HG03342 (cell line): Measurements from ENCODE around the gene PRKAG2.
A peak's percentile ranks its signal among the peaks of the same experiment; 100 is the strongest.

Experiments
- ATAC-seq: cut with Tn5 transposase; IDR thresholded peaks from one replicate; pipeline ENCODE4 v1.9.1; 2021; ENCODE audit warnings: mild to moderate bottlenecking, moderate library complexity; ENCODE audit not compliant: unreplicated experiment

PRKAG2 gene

DNA sequence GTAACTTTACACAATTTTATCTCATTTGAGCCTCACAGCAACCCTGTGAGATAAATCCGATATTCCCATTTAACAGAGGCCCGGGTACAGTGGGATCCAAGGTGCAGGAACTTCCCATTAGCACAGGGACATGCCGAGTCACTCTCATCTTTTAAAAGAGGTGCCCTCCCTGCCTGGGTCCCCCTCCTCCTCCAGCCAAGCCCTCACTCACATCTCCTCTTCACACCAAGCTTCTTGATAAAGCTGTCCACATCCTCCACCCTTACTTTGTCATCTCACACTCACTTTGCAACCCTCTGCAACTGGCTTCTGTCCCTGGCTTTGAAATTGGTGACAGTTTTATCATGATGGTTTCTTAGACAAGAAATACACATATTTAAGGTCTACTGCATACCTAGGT lies 212.6 kb downstream of the PRKAG2 start:
- no peak for ATAC-seq

GRCh38 chr7:151663382-151664100 lies 213.4 kb downstream of the PRKAG2 start:
- no peak for ATAC-seq

GRCh38 chr7:151662251-151662826 lies 214.6 kb downstream of the PRKAG2 start:
- ATAC-seq, result no peak

GRCh38 chr7:151661587-151661986 lies 215.3 kb downstream of the PRKAG2 start:
- ATAC-seq, result no peak

- ATAC-seq, result no peak
Measured at GRCh38 chr7:151660141-151660540, 216.8 kb downstream of the PRKAG2 start.

DNA sequence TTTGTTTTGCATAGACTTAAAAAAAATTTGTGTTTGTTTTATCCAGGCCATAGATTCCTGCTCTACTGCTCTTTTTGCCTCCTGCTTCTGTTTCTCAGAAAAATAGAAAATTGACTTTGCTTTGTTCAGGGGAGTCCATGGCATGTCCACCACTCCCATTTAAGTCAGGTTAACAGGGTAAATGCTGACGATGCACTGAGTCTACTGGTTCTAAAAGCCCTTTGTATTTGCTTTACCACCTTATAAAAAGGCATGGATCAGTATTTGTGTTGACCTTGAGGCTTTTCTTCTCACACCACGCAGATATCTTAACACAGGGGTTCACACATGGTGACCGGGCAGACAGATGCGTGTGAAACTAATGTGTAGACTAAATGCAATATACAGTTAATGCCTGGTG lies 217.7 kb downstream of the PRKAG2 start:
- ATAC-seq, result no peak

DNA sequence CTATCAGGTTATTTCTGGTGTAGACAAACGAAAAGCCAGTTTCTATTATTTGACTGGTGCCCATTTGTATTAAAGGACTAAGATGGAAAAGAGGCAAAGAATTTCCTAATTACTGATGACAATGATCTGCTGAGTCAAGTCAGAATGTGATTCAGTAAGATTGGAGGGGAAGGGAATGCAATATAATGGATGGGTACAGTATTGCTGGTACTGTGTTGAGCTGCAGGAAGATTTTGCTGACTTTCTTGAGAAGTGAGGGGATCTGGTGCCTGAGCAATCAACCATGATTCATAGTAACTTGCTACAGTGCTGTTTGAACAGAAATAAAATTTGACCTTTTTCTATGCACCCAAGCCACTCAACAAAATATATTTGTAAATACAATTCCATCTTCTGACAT lies 218.1 kb downstream of the PRKAG2 start:
- no peak for ATAC-seq

DNA sequence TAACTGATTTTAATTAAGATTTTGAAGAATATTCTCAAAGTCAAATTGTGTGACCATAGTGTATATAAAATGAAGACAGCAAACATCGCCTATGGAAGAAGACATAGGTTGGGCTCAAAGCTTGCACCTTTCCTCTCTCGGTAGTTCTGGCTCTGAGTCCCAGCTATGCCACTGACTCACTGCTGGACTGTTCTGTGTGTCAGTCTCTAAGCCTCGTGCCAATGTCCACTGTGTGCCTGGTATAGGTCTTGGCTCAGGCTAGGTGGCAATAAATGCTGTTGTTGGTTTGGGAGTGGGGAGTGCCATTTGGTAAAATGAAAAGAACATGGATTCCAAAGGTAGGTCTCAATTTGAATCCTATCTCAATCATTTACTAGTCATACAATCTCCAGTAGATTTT lies 219.7 kb downstream of the PRKAG2 start:
- ATAC-seq, result no peak

DNA sequence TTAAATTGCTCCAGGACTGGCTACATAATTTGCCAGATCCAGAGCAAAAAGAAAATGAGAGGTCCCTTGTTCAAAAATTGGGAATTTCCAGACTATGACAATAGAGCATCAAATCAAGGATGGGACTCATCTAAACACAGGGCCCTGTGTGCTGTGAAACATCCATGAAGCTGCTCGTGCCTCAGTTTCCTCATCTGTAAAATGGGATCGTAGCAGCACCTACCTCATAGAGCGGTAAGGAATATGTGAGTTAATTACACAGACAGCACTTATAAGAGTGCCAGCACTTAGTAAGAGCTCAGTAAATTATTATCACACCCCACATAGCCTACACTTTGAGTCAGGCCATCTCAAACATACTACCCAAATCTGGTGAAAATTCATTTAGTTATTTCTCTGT lies 221.4 kb downstream of the PRKAG2 start:
- no peak for ATAC-seq

- ATAC-seq, result no peak
Measured at GRCh38 chr7:151652111-151652510, 224.8 kb downstream of the PRKAG2 start.

GRCh38 chr7:151650161-151650560 lies 226.8 kb downstream of the PRKAG2 start:
- ATAC-seq, result no peak

GRCh38 chr7:151648429-151648828 lies 228.5 kb downstream of the PRKAG2 start:
- no peak for ATAC-seq

GRCh38 chr7:151647874-151648273 lies 229.0 kb downstream of the PRKAG2 start:
- no peak for ATAC-seq

GRCh38 chr7:151647006-151647405 lies 229.9 kb downstream of the PRKAG2 start:
- ATAC-seq, result no peak

GRCh38 chr7:151645311-151645710 lies 231.6 kb downstream of the PRKAG2 start:
- no peak for ATAC-seq

GRCh38 chr7:151644554-151644953 lies 232.4 kb downstream of the PRKAG2 start:
- no peak for ATAC-seq

DNA sequence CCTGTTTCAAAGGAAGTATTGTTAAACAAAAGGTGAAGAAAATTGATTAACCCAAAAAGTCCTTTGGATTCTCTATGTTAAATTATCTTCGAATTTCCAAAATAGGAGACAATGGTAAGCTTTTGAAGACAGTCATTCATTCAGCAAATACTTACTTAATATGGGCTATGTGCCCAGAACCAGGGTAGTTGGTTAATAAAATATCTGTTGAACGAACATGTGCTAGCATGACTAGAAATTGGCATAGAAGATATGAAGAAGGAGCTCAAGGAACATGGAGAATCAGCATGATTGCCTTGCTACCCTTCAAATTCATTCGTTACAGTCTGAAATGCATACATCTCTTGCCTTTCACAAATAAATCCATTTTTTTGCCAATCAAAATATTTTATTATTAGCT lies 234.2 kb downstream of the PRKAG2 start:
- no peak for ATAC-seq

- ATAC-seq, result no peak
Measured at GRCh38 chr7:151641587-151641986, 235.3 kb downstream of the PRKAG2 start.

DNA sequence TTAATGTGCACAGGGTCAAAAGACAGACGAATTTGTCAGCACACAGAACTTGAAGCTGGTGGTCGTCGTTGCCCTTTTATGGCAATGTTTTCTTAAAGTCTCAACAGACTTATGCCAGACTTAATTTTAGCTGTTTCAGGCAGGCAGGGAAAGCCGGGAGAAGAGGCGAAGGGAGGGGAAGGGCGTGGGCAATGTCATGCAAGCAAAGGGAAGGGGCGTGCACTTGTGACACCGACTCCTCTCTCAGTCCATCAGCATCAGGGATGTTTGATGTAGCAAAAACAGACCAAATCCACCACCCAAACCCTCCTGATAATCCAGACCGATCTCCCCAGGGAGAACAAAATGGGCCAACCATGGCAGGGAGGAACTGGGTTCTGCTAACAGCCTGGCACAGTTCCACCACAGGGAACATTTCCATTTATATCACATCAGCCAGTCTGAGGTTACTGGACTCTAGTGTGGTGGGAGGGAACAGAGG lies 239.1 kb downstream of the PRKAG2 start:
- ATAC-seq, result no peak

GRCh38 chr7:151634643-151635042 lies 242.3 kb downstream of the PRKAG2 start:
- no peak for ATAC-seq

DNA sequence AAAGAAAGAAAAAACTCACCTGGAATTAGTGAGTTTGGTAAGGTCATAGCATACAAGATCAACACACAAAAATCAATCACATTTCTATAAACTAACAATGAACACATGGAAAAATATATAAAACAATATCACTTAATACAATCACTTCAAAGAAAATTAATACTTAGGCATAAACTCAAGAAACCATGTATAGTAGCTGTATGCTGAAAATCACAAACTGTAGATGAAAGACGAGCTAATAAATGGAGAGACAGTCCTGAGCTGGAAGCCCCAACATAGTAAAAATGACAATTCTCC lies 243.5 kb downstream of the PRKAG2 start:
- no peak for ATAC-seq

GRCh38 chr7:151632750-151633515 lies 244.0 kb downstream of the PRKAG2 start:
- peak; percentile 61 for ATAC-seq
